T-helper 2 cell treated with Interferon-gamma antibody and Interleukin-4, amounts not matched to agents 5 μg/mL and 100 μg/mL, for 36 hours (primary cell): ENCODE results near the gene ZBTB38.
A peak's percentile ranks its signal among the peaks of the same experiment; 100 is the strongest.

Source experiments
- DNase-seq: peaks from one replicate; pipeline ENCODE4 v3.0.0; 2021; ENCODE audit warnings: low spot score
- H3K27ac Mint-ChIP-seq: one replicate; pipeline ENCODE4 v1.8.0; 2021; ENCODE audit warnings: mild to moderate bottlenecking, mixed read lengths
- H3K27me3 Mint-ChIP-seq: one replicate; pipeline ENCODE4 v1.8.0; 2021; ENCODE audit warnings: low read depth, mixed read lengths
- H3K36me3 Mint-ChIP-seq: one replicate; pipeline ENCODE4 v1.8.0; 2021; ENCODE audit warnings: low read depth, mixed read lengths
- H3K4me1 Mint-ChIP-seq: one replicate; pipeline ENCODE4 v1.8.0; 2021; ENCODE audit warnings: low read depth, mixed read lengths
- H3K4me3 Mint-ChIP-seq: one replicate; pipeline ENCODE4 v1.8.0; 2022; ENCODE audit warnings: mild to moderate bottlenecking, moderate library complexity, mixed read lengths
- H3K9me3 Mint-ChIP-seq: one replicate; pipeline ENCODE4 v1.8.0; 2021; ENCODE audit warnings: mixed read lengths

ZBTB38 gene

GRCh38 chr3:141346418-141346817, 21.9 kb upstream of the ZBTB38 start:
- H3K27me3 Mint-ChIP-seq, result peaks cover 2% of the 10 kb centered on the region
- no peak overlapping the region for H3K4me3 Mint-ChIP-seq
- no peaks in the 10 kb centered on the region for H3K4me1 Mint-ChIP-seq
- no peaks in the 10 kb centered on the region for H3K36me3 Mint-ChIP-seq
- H3K27ac Mint-ChIP-seq, result no peak overlapping the region
- DNase-seq, result no peak
- H3K9me3 Mint-ChIP-seq, result no peaks in the 10 kb centered on the region

- Mint-ChIP-seq H3K27ac (no peak overlapping the region), H3K27me3 (peaks cover 2% of the 10 kb centered on the region), H3K4me1 (no peaks in the 10 kb centered on the region), H3K9me3 (no peaks in the 10 kb centered on the region), H3K4me3 (no peak overlapping the region), H3K36me3 (no peaks in the 10 kb centered on the region)
- DNase-seq, result no peak
These were observed 21.5 kb upstream of the ZBTB38 start for GRCh38 chr3:141346839-141347238.

GRCh38 chr3:141348837-141349236, 19.5 kb upstream of the ZBTB38 start:
- Mint-ChIP-seq H3K4me3 (no peak overlapping the region), H3K4me1 (no peaks in the 10 kb centered on the region), H3K27ac (no peak overlapping the region), H3K36me3 (no peaks in the 10 kb centered on the region), H3K27me3 (peaks cover 5% of the 10 kb centered on the region), H3K9me3 (no peaks in the 10 kb centered on the region)
- no peak for DNase-seq

DNA sequence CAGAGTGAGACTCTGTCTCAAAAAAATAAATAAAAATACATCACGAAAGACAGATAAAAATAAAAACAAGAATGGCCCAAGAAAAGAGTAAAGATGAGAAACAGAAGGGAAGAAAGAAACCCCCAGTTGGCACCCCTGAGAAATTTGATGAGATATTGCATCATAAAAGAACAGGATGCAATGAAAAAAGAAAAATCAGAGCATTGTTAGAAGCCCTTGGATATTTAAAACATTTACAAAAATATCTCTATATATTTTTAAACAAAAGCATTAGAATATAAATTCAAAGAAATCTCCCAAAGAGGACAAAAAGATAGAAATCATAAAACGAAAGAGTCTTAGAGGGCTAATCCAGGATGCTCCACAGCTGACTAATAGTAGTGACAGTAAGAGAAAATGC, 18.6 kb upstream of the ZBTB38 start:
- H3K9me3 Mint-ChIP-seq, result no peaks in the 10 kb centered on the region
- H3K27ac Mint-ChIP-seq, result no peak overlapping the region
- H3K4me1 Mint-ChIP-seq, result no peaks in the 10 kb centered on the region
- DNase-seq, result no peak
- no peak overlapping the region for H3K4me3 Mint-ChIP-seq
- peaks cover 9% of the 10 kb centered on the region for H3K27me3 Mint-ChIP-seq
- H3K36me3 Mint-ChIP-seq, result no peaks in the 10 kb centered on the region

- peaks cover 9% of the 10 kb centered on the region for H3K27me3 Mint-ChIP-seq
- H3K36me3 Mint-ChIP-seq, result no peaks in the 10 kb centered on the region
- H3K9me3 Mint-ChIP-seq, result no peaks in the 10 kb centered on the region
These were observed 17.6 kb upstream of the ZBTB38 start for GRCh38 chr3:141350666-141351065.

GRCh38 chr3:141352262-141352984, 15.9 kb upstream of the ZBTB38 start:
- no peaks in the 10 kb centered on the region for H3K9me3 Mint-ChIP-seq
- H3K27me3 Mint-ChIP-seq, result peaks cover 11% of the 10 kb centered on the region
- no peak overlapping the region for H3K4me3 Mint-ChIP-seq
- H3K27ac Mint-ChIP-seq, result no peak overlapping the region
- no peaks in the 10 kb centered on the region for H3K36me3 Mint-ChIP-seq
- no peak for DNase-seq
- H3K4me1 Mint-ChIP-seq, result no peaks in the 10 kb centered on the region

More at GRCh38 chr3:141350666-141351065, 17.6 kb upstream of the ZBTB38 start:
- H3K4me3 Mint-ChIP-seq, result no peak overlapping the region
- H3K27ac Mint-ChIP-seq, result no peak overlapping the region
- no peak for DNase-seq
- no peaks in the 10 kb centered on the region for H3K4me1 Mint-ChIP-seq

DNA sequence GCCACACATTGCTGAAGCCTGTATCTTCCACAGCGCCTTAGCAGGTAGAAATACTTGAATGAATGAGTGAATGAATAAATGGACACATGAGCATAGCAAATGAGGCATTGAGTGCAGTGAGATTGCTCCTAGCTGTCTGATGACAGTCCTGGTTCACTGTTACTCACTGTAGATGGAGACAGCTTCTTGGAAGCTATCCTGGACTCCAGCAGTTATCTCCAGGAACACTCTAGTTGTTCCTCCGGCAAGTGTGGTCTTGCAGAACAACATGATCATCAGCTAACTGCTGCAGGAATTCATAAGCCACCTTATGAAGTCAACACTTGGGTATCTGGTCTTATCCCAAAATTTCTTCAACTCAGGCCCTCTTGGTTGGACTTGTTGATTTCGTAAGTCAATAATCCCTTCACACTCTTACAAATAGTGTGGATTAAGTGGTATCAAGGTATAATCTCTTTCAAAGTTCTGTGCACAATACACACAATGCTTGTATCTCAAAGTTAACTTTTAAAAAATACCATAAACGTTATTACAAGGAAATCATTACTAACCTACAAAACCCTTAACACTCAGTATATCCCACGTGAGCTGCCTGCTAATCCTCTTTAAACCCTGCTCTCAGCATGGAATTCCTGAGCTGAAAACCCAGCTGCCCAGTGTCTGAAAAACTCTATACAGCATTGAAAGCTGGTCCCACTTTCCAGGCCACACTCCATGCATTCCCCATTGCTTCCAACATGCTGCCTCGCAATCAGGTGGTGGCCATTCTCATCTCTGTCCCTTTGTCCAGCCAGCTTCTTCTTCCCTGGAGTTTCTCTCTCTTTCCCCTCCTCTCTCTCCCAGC, 14.4 kb upstream of the ZBTB38 start:
- no peaks in the 10 kb centered on the region for H3K36me3 Mint-ChIP-seq
- DNase-seq, result no peak
- H3K4me1 Mint-ChIP-seq, result no peaks in the 10 kb centered on the region
- H3K27me3 Mint-ChIP-seq, result peaks cover 11% of the 10 kb centered on the region
- no peaks in the 10 kb centered on the region for H3K9me3 Mint-ChIP-seq
- no peak overlapping the region for H3K4me3 Mint-ChIP-seq
- no peak overlapping the region for H3K27ac Mint-ChIP-seq

DNA sequence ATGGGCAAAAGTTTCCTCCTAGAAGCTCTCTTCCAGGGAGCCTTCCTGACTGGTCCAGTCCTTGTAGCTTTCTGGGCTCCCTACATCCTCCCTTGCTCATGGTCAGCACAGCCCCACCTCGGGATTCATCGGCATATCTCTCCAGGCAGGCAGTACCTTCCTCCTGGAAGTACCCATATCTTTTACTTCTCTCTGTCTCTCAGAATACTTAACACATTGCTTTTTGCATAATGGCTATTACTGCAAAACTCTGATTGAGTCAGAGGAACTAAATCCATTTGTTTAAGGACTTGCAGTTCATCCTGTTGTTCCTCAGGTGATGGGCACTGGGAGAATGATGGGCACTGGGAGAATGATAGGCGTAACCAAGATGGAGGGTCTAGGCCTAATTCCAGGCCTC, 13.8 kb upstream of the ZBTB38 start:
- Mint-ChIP-seq H3K4me1 (no peaks in the 10 kb centered on the region), H3K27ac (no peak overlapping the region), H3K36me3 (no peaks in the 10 kb centered on the region), H3K9me3 (no peaks in the 10 kb centered on the region), H3K27me3 (peaks cover 11% of the 10 kb centered on the region), H3K4me3 (no peak overlapping the region)
- DNase-seq, result no peak

GRCh38 chr3:141355242-141355641, 13.1 kb upstream of the ZBTB38 start:
- H3K27ac Mint-ChIP-seq, result no peak overlapping the region
- no peaks in the 10 kb centered on the region for H3K9me3 Mint-ChIP-seq
- H3K4me3 Mint-ChIP-seq, result no peak overlapping the region
- H3K36me3 Mint-ChIP-seq, result no peaks in the 10 kb centered on the region
- H3K4me1 Mint-ChIP-seq, result no peaks in the 10 kb centered on the region
- peaks cover 11% of the 10 kb centered on the region for H3K27me3 Mint-ChIP-seq
- no peak for DNase-seq

- Mint-ChIP-seq H3K27me3 (peaks cover 11% of the 10 kb centered on the region), H3K4me3 (no peak overlapping the region), H3K4me1 (peaks cover 4% of the 10 kb centered on the region), H3K36me3 (no peaks in the 10 kb centered on the region), H3K9me3 (no peaks in the 10 kb centered on the region), H3K27ac (no peak overlapping the region)
- no peak for DNase-seq
These were observed 12.3 kb upstream of the ZBTB38 start for GRCh38 chr3:141356046-141356445.

DNA sequence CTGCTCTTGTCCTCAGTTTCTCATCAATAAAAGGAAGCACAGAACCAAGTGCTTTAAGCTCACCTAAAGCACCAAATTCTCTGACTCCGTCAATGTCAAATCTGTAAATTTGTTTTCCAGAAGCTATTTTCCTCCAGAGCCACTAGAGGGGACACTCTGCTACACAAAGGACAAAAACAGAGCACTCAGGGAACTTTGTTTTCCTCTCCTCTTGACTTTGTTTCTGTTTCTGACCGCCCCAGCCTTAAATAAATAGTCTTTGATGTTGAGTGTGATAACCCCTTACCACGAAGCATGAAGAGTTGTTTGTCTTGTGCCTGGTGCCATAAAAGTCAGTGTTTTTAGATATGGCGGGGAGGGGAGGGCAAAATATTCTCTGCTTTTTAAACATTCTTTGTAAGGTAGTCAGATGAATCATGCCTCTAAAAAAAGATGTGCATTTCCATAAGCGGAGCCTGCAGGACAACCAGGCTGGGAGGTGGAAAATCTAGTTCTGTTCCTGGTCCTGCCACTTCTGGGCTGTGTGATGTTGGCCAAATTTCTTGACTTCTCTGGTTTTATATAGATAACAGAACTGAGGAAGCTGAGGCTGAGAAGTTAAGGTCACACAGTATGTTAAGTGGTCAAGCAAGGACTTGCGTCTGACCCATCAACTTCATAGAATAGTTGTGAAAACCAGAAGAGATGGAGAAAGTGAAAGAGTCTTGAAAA, 7.3 kb upstream of the ZBTB38 start:
- no peaks in the 10 kb centered on the region for H3K27me3 Mint-ChIP-seq
- H3K36me3 Mint-ChIP-seq, result no peaks in the 10 kb centered on the region
- no peak overlapping the region for H3K27ac Mint-ChIP-seq
- H3K4me1 Mint-ChIP-seq, result peaks cover 11% of the 10 kb centered on the region
- H3K4me3 Mint-ChIP-seq, result peak overlapping the region; percentile 48
- H3K9me3 Mint-ChIP-seq, result no peaks in the 10 kb centered on the region
- no peak for DNase-seq

- Mint-ChIP-seq H3K4me3 (no peak overlapping the region), H3K36me3 (no peaks in the 10 kb centered on the region), H3K4me1 (peaks cover 11% of the 10 kb centered on the region), H3K27ac (no peak overlapping the region), H3K9me3 (no peaks in the 10 kb centered on the region), H3K27me3 (no peaks in the 10 kb centered on the region)
- DNase-seq, result no peak
These were observed 5.6 kb upstream of the ZBTB38 start for GRCh38 chr3:141362736-141363135.

DNA sequence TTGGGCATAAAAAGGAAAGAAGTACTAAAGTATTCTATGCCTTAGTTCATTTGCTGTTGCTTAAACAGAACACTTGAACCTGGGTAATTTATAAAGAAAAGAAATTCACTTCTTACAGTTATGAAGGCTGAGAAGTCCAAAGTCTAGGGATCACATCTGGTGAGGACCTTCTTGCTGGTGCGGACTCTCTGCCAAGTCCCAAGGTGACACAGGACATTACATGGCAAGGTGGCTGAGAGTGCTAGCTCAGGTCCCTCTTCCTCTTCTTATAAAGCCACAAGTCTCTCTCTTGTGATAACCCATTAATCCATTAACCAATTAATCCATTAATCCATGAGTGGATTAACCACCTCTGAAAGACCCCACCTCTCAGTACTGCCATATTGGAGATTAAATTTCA, 3.1 kb upstream of the ZBTB38 start:
- Mint-ChIP-seq H3K9me3 (peaks cover 1% of the 10 kb centered on the region), H3K27ac (no peak overlapping the region), H3K4me3 (no peak overlapping the region), H3K27me3 (no peaks in the 10 kb centered on the region), H3K4me1 (peaks cover 18% of the 10 kb centered on the region), H3K36me3 (no peaks in the 10 kb centered on the region)
- no peak for DNase-seq
